ENCODE measurements around the gene SLC50A1.

The SLC50A1 gene

DNA sequence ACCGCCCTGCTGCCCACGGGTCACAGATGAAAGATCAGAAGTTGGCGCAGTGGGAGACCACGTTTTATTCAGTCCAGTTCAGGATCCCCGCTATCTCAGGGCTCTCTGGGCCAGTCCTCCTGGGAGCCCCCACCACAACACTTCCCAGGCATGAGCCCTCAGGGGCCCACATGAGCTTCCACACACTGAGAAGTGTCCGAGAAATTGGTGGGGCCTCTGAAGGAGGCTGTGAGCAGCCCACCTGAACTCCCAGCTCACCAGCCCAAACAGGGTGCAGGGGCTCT is 50.1 kb downstream of the SLC50A1 start:
- FAIRE-seq, result no peak

DNA sequence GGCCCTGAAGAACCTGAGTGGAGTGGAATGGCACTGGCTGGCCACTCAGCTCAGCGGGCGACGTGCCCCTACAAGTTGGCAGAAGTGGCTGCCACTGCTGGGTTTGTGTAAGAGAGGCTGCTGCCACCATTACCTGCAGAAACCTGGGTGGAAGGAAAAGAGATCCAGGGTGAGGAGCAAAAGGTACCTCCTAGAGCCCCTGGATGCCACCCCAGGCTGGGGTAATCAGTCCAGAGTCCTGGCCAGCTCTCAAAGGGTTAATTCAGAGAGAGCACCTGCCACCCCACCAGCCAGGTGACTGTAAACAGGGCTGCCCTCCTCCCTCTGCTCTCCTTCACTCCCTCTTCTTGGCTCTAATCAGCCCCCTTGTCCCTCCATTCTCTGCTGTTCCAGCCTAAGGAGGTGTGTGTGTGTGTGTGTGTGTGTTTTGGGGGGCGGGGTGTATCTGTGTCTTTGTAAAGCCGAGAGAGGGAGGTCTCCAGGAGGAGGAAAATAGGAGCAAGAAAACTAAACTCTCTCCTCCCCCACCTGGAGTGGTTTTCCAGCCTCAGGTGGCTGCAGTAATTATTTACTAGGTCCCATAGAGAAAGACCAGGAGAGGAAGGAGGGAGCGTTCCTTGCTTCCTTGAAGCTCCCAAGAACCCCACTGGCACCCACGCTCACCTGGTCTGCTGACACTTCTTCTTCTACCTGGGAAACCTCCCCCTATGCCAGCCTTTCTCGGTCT is 50.6 kb downstream of the SLC50A1 start:
- FAIRE-seq, result no peak

DNA sequence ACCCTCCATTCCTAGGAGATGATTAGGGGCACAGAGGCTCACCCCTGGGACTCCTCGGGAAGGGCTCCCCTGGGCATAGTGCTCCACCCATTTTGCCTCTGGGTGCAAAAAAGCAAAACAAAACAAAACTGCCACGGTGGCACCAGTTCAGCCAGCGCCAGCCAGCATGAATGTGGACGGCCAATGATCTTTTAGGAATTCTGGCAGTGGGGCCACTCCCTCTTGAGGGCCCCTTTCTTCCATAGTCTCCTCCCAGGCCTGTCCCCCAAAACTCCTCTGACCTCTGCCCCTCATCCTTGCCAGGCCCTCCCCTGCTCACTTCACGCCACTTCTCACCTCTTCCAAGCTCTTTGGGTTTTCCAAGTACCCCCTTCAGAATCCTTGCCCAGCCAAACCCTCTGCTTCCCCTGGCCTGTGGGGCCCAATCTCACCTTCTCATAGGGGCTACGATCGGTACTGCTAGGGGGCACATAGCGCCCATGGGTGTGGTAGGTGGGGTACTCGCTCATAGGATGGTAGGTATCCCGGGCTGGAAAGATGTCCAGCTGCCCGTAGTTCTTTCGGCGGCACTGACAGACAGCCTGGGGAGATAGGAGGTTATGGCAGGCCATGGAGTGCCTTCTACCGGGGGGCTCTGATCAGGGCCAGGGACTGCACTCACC is 51.3 kb downstream of the SLC50A1 start:
- no peak for FAIRE-seq

DNA sequence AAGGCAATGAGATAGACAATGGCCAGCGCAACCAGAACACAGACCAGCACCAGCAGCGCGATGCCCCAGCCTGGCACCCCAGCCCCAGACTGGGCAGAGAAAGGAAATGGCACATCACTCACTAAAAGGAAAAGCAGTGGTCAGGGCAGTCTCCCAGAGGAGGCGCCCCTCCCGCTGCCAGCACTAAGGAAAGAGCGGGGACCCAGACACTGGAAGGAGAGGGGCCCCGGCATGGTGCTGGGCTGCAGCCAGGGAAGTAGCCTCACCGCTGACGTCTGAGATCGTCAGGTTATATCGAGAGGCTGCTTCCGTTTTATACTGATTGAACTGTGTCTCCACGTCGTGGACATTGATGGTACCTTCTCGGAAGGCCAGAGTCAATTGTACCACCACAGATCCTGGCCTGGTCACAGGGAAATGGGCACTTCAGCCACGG is 51.8 kb downstream of the SLC50A1 start:
- no peak for FAIRE-seq

DNA sequence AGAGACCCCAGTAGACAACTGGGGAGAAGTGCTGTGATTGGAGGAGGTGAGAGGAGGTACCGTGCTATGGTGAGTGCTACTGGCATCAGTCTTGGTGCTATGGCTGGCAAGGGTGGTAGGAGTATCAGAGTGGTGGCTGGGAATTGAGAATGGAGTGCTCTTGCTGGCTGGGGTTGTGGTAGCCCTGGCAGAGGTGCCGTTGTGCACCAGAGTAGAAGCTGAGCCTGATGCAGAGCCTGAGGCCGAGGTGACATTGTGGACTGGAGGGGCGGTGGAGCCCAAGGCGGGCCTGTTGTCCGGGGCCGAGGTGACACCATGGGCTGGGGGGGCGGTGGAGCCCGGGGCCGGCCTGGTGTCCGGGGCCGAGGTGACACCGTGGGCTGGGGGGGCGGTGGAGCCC is 52.6 kb downstream of the SLC50A1 start:
- no peak for FAIRE-seq
